ENCODE results near the gene ARPC2.

ARPC2 gene

GRCh38 chr2:218291318-218292047, 74.5 kb downstream of the ARPC2 start:
- peak; percentile 67 for DNase-seq

- DNase-seq: peak; percentile 93
Observed at GRCh38 chr2:218292048-218293014, 75.3 kb downstream of the ARPC2 start, which contains the start of gene TMBIM1. TSS of gene TMBIM1 (minus strand) at chr2:218292503. CDS start at chr2:218282141, 10,362 bp downstream.

- DNase-seq: no peak
Observed at GRCh38 chr2:218293715-218294429, 76.9 kb downstream of the ARPC2 start.

GRCh38 chr2:218294430-218295022, 77.5 kb downstream of the ARPC2 start:
- no peak for DNase-seq

- no peak for DNase-seq
Observed at GRCh38 chr2:218295029-218295428, 78.0 kb downstream of the ARPC2 start.

GRCh38 chr2:218296200-218296599, 79.2 kb downstream of the ARPC2 start:
- no peak for DNase-seq

- DNase-seq: no peak
Observed at GRCh38 chr2:218296847-218297246, 79.9 kb downstream of the ARPC2 start.

- DNase-seq: no peak
Observed at GRCh38 chr2:218298314-218298875, 81.4 kb downstream of the ARPC2 start.

GRCh38 chr2:218300141-218300540, 83.2 kb downstream of the ARPC2 start:
- no peak for DNase-seq

- peak; percentile 93 for DNase-seq
Observed at GRCh38 chr2:218301176-218301819, 84.3 kb downstream of the ARPC2 start.

All from activated effector memory CD4-positive, alpha-beta T cell treated with anti-CD3 and anti-CD28 coated beads, Interleukin-2, amount 50 U/mL, for 16 hours (primary cell).